ENCODE results near the gene BCL2A1. TPM values are rescaled to one million over a fixed set of nuclear protein-coding genes. Genes with fewer than 3 reads are reported as not detected.
"Not testable (repeated sequence)": the region's sequence is repeated elsewhere in the genome, so short reads cannot be mapped to it uniquely, and the experiment has no call there.

BCL2A1 gene
- polyA plus RNA-seq, 12 donors = 0.33 to 2.3 (median 0.47) TPM; not detected in 4

GRCh38 chr15:79960502-79961212, 10.3 kb downstream of the BCL2A1 start:
- no peak for DNase-seq

GRCh38 chr15:79957741-79958140, 13.3 kb downstream of the BCL2A1 start:
- DNase-seq = no peak

- DNase-seq = no peak
Observed at GRCh38 chr15:79956354-79956939, 14.5 kb downstream of the BCL2A1 start.

GRCh38 chr15:79954661-79955060, 16.3 kb downstream of the BCL2A1 start:
- DNase-seq = no peak

GRCh38 chr15:79953951-79954444, 17.0 kb downstream of the BCL2A1 start:
- no peak for DNase-seq

- DNase-seq = no peak
Observed at GRCh38 chr15:79952329-79952728, 18.7 kb downstream of the BCL2A1 start.

DNA sequence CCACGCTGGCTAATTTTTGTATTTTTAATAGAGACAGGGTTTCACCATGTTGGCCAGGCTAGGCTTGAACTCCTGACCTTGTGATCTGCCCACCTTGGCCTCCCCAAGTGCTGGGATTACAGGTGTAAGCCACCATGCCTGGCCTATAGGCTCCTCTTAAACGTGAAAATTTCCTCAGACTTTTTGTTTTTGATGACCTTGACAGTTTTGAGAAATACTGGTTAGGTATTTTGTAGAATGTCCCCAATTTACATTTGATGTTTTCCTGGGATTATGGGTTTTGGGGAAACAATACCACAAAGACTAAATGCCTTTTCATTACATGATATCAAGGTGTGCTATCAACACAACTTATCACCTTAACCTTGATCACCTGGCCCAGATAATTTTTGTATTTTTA, 20.7 kb downstream of the BCL2A1 start:
- DNase-seq = no peak

DNA sequence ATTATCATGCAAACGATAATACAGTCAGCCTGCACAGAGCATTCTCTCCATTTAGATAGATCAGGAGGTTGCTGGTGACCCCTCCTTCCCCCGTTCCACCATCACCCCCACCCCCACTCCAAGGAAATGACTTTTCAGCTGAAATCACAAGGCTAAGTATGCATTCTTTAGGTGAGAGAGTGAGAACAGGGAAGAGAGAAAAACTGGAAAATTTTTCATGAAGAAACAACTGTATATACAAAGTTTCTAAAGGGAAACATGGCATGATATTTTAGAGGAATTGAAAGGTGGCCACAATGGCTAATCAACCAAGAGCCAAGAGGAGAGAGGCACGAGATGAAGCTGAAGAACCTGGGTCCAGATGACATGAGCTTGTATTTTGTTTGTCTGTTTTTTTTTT, 22.2 kb downstream of the BCL2A1 start:
- DNase-seq = no peak

- no peak for DNase-seq
Observed at GRCh38 chr15:79948095-79948695, 22.8 kb downstream of the BCL2A1 start.

- DNase-seq = no peak
Observed at GRCh38 chr15:79947009-79947408, 24.0 kb downstream of the BCL2A1 start.

DNA sequence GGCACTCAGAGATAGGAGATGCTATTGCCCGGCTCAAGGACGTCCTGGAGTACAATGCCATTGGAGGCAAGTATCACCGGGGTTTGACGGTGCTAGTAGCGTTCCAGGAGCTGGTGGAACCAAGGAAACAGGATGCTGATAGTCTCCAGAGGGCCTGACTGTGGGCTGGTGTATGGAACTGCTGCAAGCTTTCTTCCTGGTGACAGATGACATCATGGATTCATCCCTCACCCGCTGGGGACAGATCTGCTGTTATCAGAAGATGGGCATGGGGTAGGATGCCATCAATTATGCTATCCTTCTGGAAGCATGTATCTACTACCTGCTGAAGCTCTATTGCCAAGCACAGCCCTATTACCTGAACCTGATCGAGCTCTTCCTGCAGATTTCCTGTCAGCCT, 26.4 kb downstream of the BCL2A1 start:
- DNase-seq = no peak

- DNase-seq = no peak
Observed at GRCh38 chr15:79943820-79944219, 27.2 kb downstream of the BCL2A1 start.

- no peak for DNase-seq
Observed at GRCh38 chr15:79942741-79943481, 28.1 kb downstream of the BCL2A1 start.

DNA sequence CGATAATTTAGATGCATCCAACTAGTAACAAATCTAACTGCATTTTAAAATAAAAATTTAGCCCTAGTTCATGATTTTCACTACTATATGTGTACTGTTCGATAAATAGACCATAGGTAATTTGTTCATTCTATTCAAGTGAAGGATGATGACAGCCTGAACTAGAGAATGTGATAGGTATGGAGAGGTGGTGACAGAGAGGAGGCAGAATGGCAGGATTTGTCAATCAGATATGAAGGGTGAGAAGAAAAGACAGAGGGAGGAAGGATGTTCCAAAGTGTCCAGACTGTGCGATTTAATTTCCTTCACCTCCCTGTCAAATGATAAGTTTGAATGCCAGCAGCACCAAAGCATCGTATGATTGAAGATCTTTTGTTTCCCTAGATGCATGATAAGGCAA, 31.6 kb downstream of the BCL2A1 start:
- no peak for DNase-seq

DNA sequence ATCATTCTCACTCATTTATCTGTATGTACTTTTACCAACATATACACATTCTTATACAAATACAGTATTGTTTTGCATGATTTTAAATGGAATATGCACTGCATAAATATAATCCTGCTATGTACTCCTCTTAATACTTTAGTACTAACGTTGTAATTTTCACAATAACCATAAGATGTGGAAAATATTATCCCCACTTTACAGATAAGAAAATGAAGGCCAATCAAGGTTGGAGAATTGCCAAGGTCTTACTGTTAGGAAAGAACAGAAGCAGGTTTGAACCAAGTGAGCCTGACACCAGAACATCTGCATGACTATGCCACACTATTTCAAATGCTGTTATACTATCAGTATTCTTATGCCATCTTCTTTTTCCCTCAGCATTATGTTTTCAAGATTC, 32.9 kb downstream of the BCL2A1 start:
- DNase-seq = no peak

- not testable (repeated sequence) for DNase-seq
Observed at GRCh38 chr15:79935556-79936201, 35.3 kb downstream of the BCL2A1 start.

- DNase-seq = no peak
Observed at GRCh38 chr15:79933231-79933630, 37.8 kb downstream of the BCL2A1 start.

GRCh38 chr15:79932447-79932846, 38.5 kb downstream of the BCL2A1 start:
- no peak for DNase-seq

DNA sequence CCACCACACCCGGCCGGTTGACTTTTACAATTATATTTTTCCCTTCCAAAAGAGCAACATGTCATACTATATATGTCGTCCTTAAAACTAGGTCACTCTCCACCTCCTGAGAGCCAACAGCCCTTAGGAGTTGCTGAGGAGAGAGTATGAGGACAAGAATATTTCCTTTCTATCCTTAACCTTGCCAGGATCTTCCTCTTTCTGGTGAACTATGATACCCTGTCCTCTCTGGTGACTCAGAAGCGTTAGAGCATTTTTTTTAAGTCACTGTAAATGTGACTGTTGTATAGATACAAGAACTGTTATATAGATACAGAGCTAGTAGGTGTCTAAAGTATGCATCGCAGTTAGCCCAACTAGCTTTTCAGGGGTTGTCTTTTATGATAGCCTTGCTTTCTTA, 40.5 kb downstream of the BCL2A1 start:
- no peak for DNase-seq

- no peak for DNase-seq
Observed at GRCh38 chr15:79929412-79929811, 41.6 kb downstream of the BCL2A1 start.

DNA sequence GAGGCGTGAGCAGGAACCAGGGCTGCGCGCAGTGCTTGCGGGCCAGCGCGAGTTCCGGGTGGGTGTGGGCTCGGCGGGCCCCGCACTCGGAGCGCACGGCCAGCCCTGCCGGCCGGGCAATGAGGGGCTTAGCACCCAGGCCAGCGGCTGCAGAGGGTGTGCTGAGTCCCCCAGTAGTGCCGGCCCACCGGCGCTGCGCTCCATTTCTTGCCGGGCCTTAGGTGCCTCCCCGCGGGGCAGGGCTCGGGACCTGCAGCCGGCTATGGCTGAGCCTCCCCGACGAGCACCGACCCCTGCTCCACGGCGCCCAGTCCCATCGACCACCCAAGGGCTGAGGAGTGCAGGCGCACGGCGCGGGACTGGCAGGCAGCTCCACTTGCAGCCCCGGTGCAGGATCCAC, 44.9 kb downstream of the BCL2A1 start:
- DNase-seq = not testable (repeated sequence)

- no peak for DNase-seq
Observed at GRCh38 chr15:79924379-79924778, 46.6 kb downstream of the BCL2A1 start.
